Effector CD8-positive, alpha-beta T cell (primary cell): ENCODE data around the gene LRRC8E.
A peak's percentile ranks its signal among the peaks of the same experiment; 100 is the strongest.
"Not testable (repeated sequence)": the region's sequence is repeated elsewhere in the genome, so short reads cannot be mapped to it uniquely, and the experiment has no call there.

ENCODE experiments used
- DNase-seq: peaks from one replicate; lab custom pipeline; 2025; lab: John Stamatoyannopoulos, UW

Gene LRRC8E

DNA sequence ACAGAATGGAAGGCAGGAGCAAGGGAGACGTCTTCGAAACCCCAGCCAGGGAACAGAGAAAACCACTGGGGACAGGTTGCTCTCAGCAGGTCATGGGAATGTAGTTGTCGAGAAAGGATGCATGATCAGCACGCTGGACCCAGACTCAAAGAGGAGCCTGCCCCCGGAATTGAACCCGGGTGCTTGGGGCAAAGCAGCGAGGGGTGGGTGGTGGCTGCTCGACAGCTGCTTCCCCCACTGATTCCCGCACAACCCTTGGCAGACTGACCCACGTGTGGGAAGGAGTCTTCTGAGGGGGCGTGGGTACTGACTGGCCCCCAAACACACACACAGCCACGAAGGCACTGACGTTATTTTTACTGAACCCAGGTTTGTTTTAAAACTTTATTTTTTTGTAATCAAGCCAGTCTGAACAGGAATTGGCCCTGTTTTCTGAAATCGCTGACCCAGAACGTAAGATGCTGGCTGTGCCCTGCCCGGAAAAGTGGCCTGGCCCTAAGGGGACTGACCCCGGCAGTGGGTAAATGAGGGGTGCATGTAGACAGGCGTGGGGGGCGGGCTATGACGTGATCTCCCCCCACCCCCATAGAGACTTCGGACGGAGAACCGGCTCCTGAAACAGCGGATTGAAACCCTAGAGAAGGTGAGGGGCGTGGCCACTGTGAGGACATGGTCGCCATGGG lies 32.7 kb upstream of the LRRC8E start:
- DNase-seq: no peak

DNA sequence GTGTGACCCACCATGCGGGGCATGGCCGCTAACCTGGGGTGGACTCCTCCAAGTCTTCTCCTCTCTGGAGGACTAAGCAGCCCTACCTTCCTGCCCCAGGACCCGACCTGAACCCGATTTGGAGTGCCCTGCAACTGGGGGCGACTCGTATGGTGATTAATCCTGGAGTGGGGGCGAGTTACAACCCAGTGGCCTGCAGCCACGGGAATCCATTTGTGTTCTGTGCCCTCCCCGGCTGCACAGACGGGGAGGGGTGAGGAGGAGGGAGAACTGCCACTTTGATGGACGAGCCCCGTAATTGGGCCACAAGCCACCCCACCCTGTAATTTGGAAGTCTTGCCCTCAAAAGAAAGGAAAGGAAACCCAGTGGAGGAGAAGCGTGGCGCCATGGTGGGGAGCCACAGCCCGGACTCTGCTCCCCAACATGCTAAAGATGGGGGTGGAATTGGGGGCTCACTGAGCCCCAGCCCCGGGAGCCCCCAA lies 32.2 kb upstream of the LRRC8E start:
- DNase-seq: no peak

DNA sequence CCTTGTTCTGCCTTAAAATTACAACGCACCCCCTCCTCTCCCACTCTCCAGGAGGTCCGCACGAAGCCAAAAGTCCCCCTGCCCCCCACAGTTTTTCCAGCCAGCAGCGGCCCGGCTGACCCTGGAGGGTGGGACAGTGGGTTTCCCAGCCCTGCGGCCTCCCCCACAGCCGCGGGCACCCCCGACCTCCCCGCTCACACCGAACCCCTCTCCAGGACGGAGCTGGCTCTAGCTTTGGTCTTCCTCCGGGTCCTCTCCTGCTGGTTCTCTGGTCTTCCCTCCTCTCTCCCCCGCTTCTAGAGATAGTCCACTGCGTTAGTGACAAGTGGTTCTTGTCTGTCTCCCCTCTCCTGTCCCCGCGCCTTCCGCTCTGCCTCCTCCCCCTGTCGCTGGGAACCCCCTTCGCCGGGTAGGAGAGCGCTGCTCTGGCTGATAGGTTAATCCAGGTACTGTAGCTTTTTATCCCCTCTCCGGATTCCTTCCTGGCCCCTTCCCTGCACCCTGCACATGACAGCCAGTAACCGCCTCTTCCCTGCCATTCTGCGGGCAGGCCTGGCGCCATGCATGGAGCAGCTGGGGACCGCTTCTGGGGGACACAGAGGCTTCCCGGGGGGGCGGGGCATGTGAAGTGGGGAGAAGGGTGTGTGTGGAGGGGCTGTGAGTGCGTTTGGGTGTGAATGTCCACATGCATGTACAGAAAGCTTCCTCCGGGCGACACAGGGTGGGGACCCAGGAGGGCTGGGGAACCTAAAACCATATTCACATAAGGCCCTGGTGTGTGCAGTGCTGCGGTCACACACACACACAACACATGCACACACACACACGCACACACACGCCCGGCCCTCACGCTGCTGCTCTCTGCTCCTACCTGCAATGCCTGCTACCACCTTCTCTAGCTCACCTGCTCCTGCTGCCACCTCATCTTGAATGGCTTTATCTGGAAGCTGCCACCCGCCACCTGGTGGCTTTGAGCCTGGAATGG lies 31.3 kb upstream of the LRRC8E start:
- no peak for DNase-seq

DNA sequence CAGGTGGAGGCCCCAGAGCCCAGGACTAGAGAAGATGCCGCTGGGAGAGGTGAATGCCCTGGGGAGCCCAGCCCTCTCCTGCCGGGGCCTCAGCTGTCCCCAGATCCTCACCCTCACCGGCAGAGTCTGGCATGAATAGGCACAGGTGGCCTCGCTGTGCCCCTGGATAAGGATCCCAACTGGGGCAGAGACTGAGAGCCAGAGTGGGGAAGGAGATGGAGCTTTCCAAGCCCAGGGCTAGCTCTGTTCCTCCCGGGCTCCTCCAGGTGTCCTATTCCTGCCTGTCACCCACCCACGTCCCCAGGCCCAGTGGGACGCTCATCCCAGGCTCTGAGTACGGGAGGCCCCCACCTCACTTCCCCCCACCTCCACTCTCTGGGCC lies 30.6 kb upstream of the LRRC8E start:
- no peak for DNase-seq

GRCh38 chr19:7858109-7858770 lies 30.1 kb upstream of the LRRC8E start:
- no peak for DNase-seq

- not testable (repeated sequence) for DNase-seq
These were observed 29.2 kb upstream of the LRRC8E start for GRCh38 chr19:7859087-7859486.

- no peak for DNase-seq
These were observed 28.2 kb upstream of the LRRC8E start for GRCh38 chr19:7859831-7860713.

- DNase-seq: no peak
These were observed 27.3 kb upstream of the LRRC8E start for GRCh38 chr19:7860714-7861618.

DNA sequence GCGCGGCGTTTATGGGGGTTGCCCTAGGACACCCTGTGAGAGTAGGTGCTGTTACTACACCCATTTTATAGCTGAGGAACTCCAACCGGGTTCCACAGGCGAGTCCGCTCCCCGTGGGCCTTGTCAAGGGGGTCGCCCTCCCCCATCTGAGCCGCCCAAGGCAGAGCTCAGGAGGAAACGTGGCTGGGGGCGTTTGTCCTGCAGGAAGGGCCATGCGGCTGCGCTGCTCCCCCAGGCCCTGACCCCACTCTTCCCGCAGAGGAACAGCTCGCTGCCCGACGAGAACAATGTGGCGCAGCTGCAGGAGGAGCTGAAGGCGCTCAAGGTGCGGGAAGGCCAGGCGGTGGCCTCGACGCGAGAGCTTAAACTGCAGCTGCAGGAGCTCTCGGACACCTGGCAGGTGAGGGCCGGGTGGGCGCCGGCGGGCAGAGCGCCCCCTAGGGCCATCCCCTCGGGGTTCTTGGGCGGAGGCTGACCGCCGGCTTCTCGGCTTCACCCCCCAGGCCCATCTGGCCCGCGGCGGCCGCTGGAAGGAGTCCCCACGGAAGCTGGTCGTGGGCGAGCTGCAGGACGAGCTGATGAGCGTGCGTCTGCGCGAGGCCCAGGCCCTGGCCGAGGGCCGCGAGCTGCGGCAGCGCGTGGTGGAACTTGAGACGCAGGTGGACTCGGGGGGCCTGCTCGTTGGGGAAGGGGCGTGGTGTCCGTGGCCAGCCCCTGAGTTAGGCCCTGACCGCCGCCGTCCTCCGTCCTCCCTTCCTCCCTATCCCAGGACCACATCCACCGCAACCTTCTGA lies 26.5 kb upstream of the LRRC8E start:
- DNase-seq: no peak

DNA sequence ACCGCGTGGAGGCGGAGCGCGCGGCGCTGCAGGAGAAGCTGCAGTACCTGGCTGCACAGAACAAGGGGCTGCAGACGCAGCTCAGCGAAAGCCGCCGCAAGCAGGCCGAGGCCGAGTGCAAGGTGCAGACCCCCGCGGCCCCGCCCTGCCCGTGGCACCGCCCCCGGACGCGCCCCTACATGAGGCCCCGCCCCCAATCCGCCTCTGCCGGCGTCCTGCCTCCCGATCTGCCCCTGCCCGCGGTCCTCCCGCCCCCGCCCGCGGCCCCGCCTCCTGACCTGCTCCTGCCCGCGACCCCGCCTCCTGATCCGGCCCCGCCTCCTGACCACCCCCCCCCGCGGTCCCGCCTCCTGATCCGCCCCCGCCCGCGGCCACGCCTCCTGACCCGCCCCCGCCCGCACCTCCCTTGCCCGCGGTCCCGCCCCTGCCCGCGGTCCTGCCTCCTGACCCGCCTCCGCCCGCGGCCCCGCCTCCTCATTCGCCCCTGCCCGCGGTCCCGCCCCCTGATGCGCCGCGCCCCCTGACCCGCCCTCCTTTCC lies 25.8 kb upstream of the LRRC8E start:
- peak; percentile 66 for DNase-seq

DNA sequence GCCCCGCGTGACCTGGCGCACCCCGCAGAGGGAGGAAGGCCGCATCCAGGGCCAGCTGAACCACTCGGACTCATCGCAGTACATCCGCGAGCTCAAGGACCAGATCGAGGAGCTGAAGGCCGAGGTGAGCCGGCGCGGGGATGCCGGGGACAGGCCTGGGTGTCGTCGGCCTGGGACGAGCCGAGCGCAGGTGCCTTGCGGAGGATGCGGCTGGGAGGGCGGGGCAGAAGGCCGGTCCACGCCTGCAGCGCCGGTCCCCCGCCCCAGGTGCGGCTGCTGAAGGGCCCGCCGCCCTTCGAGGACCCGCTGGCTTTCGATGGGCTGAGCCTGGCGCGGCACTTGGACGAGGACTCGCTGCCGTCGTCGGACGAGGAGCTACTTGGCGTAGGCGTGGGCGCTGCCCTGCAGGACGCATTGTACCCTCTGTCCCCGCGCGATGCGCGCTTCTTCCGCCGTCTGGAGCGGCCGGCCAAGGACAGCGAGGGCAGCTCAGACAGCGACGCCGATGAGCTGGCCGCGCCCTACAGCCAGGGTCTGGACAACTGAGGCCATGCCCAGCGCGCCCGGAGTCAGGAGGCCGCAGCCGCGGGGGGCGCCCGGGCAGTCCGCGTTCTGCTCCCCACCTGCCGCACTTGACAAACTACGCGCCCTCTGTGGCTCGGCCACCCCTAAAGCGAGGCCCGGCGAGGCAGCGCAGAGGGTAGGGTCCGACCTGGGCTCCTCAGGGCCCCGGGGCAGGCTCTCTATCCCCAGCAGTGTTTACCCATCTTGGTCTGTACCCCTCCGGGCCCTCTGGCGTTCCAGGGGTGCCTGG lies 24.9 kb upstream of the LRRC8E start:
- DNase-seq: no peak

GRCh38 chr19:7863971-7864689 lies 24.2 kb upstream of the LRRC8E start:
- DNase-seq: no peak

DNA sequence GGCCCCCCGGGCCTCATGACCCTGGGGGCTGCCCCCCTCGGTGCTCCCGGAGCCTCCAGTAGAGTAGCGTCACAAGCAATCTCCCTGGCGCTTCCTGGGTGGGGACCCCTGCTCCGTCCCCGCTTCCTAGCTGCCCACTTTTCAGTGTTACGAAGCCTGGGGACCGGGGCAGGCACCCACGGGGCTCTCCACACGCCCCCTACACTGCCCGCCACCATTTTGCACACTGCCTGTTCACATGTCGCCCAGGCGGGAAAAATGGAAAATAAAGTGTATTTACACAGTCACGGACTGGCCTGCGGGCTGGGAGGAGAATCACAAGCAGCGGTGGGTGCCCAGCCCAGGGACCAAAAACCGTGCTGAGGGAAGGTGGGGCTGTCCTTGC lies 23.6 kb upstream of the LRRC8E start:
- DNase-seq: no peak

- DNase-seq: no peak
These were observed 22.9 kb upstream of the LRRC8E start for GRCh38 chr19:7865262-7865911.

DNA sequence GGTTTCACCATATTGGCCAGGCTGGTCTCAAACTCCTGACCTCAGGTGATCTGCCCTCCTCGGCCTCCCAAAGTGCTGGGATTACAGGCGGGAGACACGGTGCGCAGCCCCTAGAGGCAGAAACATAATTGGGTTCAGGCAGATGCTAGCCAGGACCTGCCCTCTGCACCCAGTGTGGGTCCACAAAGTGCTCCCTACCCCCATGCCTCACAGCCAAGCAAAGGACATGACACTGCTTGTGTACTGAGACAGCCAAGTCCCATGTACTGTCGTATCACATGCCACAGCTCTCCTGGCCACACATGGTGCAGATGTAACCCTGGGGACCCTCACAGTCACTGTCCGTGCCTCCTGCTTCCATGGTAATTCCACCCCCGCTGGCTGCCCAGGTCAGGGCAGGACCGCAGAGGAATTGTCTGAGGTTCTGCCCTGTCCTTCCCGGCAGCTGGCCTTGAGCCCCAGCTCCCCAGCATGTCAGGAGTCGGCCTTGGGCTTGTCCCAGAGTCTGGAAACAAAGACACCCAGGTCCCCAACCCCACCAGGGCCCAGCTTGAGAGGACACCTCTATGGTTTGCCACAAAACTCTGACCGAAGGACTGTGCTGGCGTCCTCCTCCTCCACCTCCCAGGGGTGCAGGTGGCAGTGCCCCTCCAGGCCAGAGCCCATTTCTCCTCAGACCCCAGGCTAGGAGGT lies 21.8 kb upstream of the LRRC8E start:
- DNase-seq: no peak

- no peak for DNase-seq
These were observed 21.0 kb upstream of the LRRC8E start for GRCh38 chr19:7867092-7867844.
